NCI-H1694 (cell line): Measurements from ENCODE around the gene CSAG2.

ENCODE experiments used
- DNase-seq: peaks from one replicate; lab custom pipeline; 2025; lab: John Stamatoyannopoulos, UW

CSAG2 gene

DNA sequence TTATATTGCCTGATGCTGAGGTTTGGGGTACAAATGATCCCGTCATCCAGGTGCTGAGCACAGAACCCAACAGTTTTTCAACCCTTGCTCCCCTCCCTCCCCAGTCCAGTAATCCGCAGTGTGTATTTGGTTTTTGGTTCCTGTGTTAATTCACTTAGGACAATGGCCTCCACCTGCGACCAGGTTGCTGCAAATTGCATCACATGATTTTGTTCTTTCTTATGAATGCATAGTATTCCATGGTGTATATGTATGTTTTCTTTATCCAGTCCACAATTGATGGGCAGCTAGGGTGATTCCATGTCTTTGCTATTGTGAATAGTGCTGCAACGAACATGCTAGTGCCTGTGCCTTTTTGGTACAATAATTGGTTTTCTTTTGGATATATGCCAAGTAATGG is 46.0 kb downstream of the CSAG2 start:
- DNase-seq, result no peak

- no peak for DNase-seq
Observed at GRCh38 chrX:152658302-152658701, 50.8 kb downstream of the CSAG2 start.
